Gastrocnemius medialis (tissue), 4 donors: ENCODE measurements around the gene MTURN.

Experiments used
- POLR2A ChIP-seq, 2 donors: fragments of 450-650 bp; IDR thresholded peaks; one replicate each; pipeline ENCODE4 v1.6.1; 2017; ENCODE audit warnings: antibody characterized with exemption in 2 of 2, mild to moderate bottlenecking in 2 of 2, moderate library complexity in 2 of 2
- TF ChIP-seq, protein P1 (sequence below), 5 experiments: fragments of 450-650 bp in 3 of 5; fragments of 200-600 bp in 2 of 5; sonication (generic) in 2 of 5; IDR thresholded peaks in 4 of 5; conservative IDR thresholded peaks in 1 of 5; 1 replicate in 4 of 5; 2 replicates in 1 of 5; pipeline ENCODE4 v1.5.1; 2016 to 2019; ENCODE audit warnings: antibody characterized with exemption in 5 of 5, mild to moderate bottlenecking in 3 of 5, moderate library complexity in 3 of 5

- TF ChIP-seq, protein P1, sequence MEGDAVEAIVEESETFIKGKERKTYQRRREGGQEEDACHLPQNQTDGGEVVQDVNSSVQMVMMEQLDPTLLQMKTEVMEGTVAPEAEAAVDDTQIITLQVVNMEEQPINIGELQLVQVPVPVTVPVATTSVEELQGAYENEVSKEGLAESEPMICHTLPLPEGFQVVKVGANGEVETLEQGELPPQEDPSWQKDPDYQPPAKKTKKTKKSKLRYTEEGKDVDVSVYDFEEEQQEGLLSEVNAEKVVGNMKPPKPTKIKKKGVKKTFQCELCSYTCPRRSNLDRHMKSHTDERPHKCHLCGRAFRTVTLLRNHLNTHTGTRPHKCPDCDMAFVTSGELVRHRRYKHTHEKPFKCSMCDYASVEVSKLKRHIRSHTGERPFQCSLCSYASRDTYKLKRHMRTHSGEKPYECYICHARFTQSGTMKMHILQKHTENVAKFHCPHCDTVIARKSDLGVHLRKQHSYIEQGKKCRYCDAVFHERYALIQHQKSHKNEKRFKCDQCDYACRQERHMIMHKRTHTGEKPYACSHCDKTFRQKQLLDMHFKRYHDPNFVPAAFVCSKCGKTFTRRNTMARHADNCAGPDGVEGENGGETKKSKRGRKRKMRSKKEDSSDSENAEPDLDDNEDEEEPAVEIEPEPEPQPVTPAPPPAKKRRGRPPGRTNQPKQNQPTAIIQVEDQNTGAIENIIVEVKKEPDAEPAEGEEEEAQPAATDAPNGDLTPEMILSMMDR (IDR thresholded peaks at IDR 0.05 in 4 of 5, conservative IDR thresholded peaks at IDR 0.05 in 1 of 5) = no peak
- TF ChIP-seq POLR2A (IDR thresholded peaks at IDR 0.05) = no peak
Measured at GRCh38 chr7:30183749-30184369, 49.1 kb downstream of the MTURN start.
